Esophagus muscularis mucosa (tissue), 4 donors: Measurements from ENCODE around the gene GABRP.

ENCODE experiments used
- CTCF ChIP-seq, 3 experiments: fragments of 200-600 bp in 2 of 3; fragments of 450-650 bp in 1 of 3; sonication (generic) in 2 of 3; IDR thresholded peaks; one replicate each; pipeline ENCODE4 v1.5.1; 2017 to 2019; ENCODE audit warnings: antibody characterized with exemption in 3 of 3, mild to moderate bottlenecking in 2 of 3, moderate library complexity in 1 of 3
- EP300 ChIP-seq: sonication (generic); formaldehyde crosslinking; IDR thresholded peaks from one replicate; pipeline ENCODE4 v1.6.1; 2017; ENCODE audit warnings: antibody characterized with exemption
- POLR2A ChIP-seq: fragments of 450-650 bp; IDR thresholded peaks from one replicate; pipeline ENCODE4 v1.6.1; 2017; ENCODE audit warnings: antibody characterized with exemption, moderate library complexity, mild to moderate bottlenecking, low read depth
- POLR2AphosphoS5 ChIP-seq, 2 donors: sonication (generic); formaldehyde crosslinking; IDR thresholded peaks; one replicate each; pipeline ENCODE4 v1.6.1; 2017; ENCODE audit warnings: antibody characterized with exemption in 2 of 2

- TF ChIP-seq EP300 = no peak
- TF ChIP-seq POLR2A = no peak
- TF ChIP-seq CTCF (IDR thresholded peaks at IDR 0.05) = no peak
- no peak for TF ChIP-seq POLR2AphosphoS5 (IDR thresholded peaks at IDR 0.05)
Observed at GRCh38 chr5:170755679-170756456, 27.7 kb upstream of the GABRP start.
